ENCODE data around the gene RAI14.
A peak's percentile ranks its signal among the peaks of the same experiment; 100 is the strongest.

Gene RAI14

DNA sequence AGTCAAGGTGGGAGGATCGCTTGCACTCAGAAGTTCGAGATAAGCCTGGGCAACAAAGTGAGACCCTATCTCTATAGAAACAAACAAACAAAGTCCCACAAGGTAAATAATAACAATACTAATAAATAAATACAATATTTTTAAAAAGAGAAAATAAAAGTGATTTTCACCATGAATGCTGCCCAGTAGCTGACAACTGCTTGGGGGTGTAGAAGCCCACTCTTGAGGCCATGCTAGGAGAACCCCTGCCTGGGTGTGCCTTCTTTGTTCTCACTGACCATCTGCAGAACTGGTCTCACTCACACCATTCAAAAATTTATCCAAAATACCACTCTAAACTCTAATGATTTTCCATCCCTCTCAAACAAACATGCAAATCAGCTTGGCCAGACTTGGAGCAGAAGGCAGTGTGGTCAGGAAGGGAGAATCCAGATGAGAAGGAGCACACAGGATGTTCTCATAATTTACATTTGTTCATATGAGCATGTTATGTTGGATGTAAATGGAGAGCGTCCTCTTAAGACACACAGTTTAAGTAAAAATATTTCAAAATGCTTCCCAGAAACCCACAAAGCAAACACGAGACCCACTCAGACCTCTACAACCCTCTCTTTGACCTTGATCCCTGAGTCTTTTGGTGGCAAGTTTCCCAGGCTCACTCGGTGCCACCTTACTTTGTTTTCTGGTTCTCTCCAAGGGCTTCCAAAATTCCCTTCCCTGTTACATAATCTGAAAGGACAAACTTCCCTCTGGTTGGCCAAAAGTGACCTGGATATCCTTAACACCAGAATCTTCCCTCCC is 7.9 kb upstream of the RAI14 start:
- DNase-seq, result no peak

DNA sequence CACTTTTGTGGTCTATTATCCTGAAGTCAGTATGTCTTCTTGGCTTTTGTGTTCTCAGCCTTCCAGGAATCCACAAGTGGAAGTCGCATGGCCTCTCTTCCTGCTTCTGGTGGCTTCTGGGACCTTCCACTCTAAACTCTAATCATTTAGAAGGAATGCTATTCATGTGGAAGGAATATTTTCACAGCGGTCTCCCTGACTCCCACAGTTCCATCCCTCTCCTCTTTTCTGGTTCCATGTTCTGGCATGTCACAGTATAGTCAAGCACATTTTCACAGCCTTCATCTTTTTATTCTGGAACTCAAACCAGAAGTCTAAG is 7.3 kb upstream of the RAI14 start:
- DNase-seq, result no peak

DNA sequence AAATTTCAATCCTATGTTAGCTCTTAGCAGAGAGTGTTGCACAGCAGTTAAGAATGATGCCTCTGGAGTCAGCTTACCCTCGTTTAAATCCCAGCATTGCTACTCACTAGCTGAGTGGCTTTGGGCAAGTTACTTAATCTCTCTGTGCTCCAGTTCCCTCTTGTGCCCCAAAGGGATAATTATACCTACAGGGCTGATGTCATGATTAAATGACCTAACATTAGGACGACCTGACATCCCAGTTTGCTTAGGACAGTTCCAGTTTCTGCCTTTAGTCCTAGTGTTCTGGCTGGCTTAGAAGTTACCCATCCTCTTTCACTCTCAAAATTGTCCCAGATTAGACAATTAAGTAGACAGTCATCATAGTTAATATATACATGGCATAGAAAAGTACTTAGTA is 4.3 kb upstream of the RAI14 start:
- DNase-seq, result no peak

- no peak for DNase-seq
Measured at GRCh38 chr5:34652466-34652865, 3.7 kb upstream of the RAI14 start.

GRCh38 chr5:34652914-34653313 is 3.2 kb upstream of the RAI14 start:
- no peak for DNase-seq

GRCh38 chr5:34653708-34654107 is 2.4 kb upstream of the RAI14 start:
- no peak for DNase-seq

DNA sequence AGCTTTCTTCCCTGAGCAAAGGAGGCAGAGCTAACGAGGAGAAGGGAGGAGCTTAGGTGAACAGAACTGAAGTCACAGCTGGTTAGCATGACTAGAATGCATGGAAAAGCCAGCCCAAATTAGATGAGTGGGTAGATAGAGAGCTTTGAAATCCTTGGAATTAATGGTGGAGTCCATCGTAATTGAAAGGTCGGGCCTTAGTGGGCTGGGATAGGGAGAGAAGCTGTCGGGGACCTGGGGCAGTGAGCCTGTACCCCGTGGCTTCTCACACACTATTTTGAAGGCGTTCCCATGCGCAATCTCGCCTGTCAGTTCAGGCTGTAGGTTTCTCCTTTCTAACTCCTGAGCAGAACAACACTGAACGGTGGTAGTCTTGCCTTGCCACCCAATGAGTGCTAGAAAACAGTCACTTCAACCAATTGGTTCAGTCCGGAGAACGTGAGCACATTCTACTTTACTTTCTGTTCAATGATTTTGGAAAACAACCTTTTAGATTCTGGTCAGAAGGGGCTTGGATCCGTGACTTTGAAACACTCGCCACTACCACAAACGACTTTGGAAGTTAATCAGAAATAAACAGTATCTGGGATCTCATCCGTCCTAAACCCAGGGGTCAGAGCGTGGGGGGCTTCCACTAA is 655 bp upstream of the RAI14 start:
- peak; percentile 67 for DNase-seq

DNA sequence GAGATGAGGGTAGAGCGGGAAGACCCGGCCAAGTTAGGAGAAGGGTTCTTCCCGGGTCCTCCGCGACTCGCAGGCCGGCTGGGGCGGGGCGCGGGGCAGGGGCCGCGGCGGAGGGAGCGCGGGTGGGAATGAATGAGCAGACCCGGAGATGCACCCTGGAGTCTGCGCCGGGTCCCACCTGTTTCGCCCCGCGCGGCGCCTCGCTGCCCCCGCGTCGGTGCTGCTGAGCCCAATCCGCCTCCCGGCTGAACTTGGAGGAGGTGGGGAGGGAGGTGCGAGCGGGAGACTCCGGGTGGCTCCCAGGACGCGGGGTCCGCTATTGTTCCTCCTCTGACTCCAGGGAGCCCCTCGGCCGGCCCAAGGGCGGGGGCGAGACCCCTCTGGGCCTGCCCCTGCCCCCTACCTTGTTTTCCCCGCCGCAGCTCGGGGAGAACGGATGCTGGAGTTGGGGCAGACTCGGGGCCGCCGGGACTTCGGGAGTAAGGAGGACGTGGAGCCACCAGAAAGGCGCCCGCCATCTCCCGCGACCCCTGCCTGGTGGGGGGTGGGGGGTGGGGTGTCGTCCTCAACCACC is 659 bp downstream of the RAI14 start:
- DNase-seq, result peak; percentile 42

- DNase-seq, result peak; percentile 39
Measured at GRCh38 chr5:34657274-34657921, 1.3 kb downstream of the RAI14 start.

DNA sequence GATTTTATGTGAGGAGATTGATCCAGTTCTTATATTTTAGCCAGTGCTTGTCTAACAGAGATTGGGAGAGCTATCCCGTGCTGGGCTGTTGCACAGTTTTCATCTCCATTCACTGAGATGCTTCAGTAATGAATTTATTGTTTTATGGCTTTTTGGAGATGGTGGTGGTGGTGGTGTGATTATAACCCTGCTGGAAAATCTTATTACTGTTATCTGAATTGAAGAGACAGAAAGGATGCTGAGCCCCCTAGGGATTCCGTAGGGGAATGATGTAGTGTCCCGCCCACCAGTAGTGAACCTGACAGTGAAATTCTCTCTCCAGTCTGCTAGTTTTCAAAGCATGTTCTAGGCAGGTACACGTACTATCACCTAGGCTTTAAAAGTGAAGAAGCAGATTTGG is 1.9 kb downstream of the RAI14 start:
- peak; percentile 67 for DNase-seq

- no peak for DNase-seq
Measured at GRCh38 chr5:34659168-34659567, 3.0 kb downstream of the RAI14 start.

- no peak for DNase-seq
Measured at GRCh38 chr5:34660444-34660843, 4.3 kb downstream of the RAI14 start.

DNA sequence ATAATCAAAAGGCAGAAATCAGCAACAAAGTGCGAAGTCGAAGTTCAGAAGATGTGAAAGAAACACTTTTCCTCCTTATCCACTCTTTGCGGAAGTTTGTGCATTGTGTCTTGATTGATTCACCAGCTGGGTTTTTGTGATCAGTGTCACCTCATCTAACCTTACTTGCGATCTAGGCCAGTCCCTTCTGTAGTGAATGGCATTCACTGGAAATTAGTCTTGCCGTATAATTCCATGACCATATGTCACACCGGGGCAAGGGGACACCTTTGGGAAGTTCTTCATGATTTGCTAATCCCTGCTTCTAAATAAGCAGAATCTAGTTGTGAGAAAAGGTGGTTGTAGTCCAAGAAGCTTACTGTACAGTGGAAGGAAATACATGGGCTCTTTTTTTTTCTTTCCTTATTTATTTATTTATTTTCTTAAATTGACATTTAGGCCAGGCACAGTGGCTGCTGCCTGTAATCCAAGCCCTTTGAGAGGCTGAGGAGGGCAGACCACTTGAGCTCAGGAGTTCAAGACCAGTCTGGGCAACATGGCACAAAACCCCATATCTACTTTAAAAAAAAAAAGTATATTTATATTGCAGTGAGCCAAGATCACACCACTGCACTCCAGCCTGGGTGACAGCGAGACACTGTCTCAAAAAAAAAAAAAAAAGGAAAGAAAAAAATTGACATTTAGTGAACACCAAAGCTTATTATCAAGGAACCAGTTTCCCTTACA is 7.8 kb downstream of the RAI14 start:
- peak; percentile 88 for DNase-seq

GRCh38 chr5:34666392-34667080 is 10.4 kb downstream of the RAI14 start:
- DNase-seq, result peak; percentile 87

- no peak for DNase-seq
Measured at GRCh38 chr5:34667705-34668104, 11.6 kb downstream of the RAI14 start.

DNA sequence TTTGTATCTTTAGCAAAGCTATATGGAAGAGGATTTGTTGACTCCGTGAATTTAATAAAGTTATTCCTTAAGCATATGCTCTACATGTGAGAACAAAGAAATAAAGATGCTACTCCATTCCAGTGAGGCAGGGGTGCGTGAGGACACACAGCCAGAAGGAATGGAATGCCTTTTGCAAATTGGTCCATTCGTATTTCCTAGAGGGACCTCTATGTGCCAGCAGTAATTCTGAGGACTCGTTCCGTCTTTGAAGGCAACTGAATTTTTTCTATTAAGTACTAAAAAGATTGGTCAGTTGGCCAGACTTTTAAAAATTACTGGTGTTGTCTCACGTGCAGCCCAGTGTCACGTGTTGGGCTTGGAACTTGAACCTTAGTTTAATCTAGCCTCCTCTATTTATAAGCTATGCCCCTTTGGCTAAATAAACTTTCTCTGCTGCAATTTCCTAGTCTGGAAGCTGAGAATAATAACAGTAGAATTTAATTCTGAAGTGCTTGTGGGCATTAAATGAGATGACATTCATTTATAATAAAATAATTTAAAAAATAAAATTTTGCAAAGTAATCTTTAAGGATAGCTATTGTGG is 13.9 kb downstream of the RAI14 start:
- DNase-seq, result no peak

GRCh38 chr5:34672196-34672595 is 16.1 kb downstream of the RAI14 start:
- DNase-seq, result no peak

DNA sequence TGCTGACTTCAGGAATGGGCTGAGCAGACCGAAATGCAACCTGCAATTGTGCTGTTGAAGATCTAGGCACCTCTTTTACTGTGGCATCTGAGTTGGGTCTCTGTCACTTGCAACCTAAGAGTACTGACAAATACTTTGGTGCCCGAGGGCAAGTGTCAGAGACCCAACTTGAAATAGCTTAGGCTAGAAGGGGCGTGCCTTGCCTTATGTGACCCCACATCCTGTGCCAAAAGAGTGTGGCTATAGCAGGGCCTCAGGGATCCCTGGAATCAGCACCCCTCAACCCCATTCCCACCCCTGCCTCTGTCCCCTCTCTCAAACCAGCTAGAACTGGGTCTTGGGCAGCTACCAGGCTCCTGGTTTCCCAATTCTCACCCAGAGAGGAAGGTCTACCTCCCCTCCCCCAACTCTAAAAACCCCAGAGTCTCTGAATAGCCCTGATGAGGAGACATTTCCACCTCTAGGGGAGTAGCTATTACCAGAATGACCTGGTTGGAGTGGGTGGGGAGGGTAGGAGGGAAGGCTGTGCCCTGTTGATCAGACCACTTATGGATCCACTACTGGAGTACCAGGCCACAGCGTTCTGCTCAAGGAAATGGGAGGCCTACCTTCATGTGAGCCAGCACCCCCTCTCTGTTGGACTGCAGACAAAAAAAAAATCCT is 17.5 kb downstream of the RAI14 start:
- no peak for DNase-seq

DNA sequence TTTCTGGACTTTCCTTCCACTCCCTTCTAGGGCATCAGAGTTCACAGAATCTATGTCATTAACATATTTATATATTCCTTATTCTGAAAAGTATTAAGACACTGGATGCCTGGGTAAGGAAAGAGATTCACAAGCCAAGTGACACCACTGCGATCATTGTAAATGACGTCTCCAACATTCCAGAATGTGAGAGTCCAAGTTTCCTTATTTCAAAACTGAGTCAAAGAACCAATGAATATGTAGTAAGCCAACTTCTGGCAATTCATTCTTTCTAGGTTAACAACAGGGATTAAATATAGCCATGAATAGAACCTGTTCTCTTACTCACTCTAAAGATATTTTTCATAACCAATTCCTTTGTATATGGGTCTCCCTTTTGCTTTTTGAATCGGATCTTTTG is 18.1 kb downstream of the RAI14 start:
- DNase-seq, result no peak

DNA sequence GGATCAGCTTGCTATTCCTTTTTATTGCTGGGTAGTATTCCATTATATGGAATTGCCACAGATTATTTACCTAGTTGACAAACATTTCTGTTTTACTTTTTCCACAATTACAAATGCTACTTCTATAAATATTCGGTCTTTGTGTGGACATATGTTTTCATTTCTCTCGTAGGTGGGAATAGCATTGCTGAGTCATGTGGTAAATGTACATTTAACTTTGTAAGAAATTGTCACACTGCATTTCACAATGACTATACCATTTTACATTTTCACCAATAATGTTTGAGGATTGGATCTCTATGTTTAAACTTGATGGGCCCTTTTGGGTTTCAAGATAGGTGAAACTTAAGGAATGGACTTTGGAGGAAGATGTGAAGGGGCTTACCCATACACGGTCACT is 19.7 kb downstream of the RAI14 start:
- no peak for DNase-seq

DNA sequence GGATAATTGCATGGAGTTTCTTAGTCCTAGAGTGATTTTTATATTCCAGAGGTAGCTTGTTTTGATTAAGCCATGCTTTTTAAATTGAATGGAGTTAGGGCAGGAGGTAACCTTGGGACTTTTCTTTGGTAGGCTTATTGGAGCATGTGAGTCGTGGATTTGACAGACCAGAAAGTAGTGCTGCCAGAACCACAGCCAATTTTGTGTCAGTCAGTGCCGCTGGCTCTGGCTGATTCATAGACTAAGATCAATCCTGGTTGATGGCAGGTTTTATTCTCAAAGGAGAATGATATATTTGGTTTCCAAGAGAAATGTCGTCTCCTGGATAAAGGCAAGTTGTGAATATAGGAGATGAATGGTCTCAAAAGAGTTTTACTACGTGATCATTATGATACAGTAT is 20.3 kb downstream of the RAI14 start:
- DNase-seq, result no peak

DNA sequence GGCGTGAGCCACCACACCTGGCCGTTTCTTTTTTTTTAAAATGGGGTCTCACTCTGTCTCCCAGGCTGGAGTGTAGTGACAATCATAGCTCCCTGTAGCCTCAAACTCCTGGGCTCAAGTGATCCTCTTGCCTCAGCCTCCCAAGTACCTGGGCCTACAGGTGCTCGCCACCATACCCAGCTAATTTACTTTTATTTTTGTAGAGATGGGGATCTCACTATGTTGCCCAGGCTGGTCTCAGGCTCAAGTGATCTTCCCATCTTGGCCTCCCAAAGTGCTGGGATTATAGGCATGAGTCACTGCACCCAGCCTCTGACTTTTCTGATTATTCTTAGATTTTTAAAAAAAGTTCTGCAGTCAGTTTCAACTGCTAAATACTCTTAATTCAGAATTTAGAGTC is 21.3 kb downstream of the RAI14 start:
- no peak for DNase-seq
